KG1 (cell line): Measurements from ENCODE around the gene MYL10.

Source experiments
- DNase-seq: peaks from one replicate; lab custom pipeline; 2025; lab: John Stamatoyannopoulos, UW

MYL10 gene

DNA sequence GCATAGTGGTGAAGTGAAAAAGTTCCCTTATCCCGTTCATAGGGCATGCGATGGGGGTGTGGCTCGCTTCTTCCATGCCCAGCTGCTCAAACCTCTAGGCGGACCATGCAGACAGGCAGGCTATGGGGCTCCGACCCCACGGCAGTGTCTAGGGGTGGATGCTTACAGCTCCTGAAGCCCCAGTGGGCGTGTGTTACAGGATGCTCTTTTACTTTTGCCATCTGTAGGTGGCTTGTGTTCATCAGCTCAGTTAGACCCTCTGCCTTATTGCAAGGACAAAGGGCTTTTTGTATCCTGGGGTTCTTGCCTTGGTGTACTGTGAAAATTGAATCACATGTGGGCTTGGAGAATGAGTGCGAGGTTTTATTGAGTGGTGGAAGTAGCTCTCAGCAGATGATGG lies at the start of gene MYL10:
Gene MYL10, minus strand, starts transcription at position 126 of the 400 bp plus-strand sequence. CDS start 178 bp downstream, outside the sequence.
- DNase-seq, result no peak

DNA sequence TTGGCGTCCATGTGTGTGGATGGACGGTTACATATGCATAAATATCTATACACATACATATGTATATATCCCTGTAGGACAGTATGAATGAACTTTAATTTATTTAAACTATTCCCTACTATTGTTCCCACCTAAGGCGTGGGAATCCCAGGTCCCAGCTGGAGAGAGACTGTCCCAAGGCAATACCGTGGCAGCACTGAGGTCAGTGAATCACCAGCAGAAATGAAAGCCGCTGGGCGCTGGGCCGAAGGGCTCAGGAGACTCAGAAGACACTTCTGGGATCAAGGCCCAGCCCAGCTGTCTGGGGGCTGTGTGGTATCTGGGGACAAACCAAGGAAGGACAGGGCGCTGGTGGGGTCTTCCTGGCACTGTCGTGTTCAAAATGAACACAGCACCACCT lies 49.6 kb upstream of the MYL10 start:
- no peak for DNase-seq

DNA sequence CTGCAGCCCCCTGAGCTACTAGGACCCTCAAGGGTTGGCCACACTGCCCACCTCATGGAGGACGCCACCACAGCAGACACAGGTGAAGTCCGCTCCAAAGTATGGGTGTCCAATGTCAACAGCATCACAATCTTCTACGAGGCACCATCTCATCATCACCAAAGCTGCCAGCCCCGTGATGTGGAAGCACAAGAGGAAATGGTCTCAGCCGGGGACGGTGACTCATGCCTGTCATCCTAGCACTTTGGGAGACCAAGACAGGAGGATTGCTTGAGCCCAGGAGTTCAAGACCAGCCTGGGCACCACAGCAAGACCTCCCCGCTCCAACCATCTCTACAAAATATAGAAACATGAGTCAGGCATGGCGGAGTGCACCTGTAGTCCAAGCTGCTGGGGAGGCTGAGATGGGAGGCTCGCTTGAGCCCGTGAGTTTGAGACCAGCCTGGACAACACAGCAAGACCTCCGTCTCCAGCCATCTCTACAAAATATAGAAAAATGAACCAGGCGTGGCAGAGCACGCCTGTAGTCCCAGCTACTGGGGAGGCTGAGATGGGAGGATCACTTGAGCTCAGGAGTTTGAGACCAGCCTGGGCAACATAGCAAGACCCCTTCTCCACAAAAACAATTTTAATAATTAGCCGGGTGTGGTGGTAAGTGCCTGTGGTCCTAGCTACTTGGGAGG lies 48.8 kb upstream of the MYL10 start:
- DNase-seq, result no peak

DNA sequence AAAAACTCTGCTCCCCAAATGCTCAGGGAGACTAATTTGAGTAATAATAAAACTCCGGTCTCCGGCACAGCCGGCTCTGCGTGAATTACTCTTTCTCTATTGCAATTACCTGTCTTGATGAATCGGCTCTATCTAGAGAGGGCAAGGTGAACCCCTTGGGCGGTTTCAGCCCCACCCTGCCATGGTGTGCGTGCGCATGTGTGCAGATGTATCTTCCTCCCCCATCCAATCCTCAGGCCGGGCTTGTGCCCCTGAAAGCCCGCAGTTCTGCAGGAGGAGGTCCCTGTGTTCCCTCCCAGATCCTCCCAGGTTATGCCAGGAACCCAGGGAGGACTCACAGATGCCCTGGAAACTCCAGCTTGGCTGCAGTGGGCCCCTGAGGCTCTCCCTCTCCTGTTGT lies 48.3 kb upstream of the MYL10 start:
- no peak for DNase-seq

DNA sequence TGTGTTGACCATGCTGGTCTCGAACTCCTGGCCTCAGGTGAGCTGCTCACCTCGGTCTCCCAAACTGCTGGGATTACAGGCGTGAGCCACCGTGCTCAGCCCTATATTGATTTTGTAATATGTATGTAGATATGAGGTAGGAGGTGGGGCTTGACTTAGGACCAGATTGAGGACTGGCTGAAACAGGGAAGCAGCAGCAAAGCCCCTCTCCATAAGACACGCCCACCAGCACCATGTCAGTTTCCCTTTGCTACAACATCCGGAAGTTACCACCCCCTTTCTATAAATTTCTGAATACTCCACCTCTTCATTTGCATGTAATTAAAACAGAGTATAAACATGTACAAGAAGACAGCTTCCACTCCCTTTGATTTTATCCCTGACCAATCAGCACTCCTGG lies 47.9 kb upstream of the MYL10 start:
- DNase-seq, result no peak

DNA sequence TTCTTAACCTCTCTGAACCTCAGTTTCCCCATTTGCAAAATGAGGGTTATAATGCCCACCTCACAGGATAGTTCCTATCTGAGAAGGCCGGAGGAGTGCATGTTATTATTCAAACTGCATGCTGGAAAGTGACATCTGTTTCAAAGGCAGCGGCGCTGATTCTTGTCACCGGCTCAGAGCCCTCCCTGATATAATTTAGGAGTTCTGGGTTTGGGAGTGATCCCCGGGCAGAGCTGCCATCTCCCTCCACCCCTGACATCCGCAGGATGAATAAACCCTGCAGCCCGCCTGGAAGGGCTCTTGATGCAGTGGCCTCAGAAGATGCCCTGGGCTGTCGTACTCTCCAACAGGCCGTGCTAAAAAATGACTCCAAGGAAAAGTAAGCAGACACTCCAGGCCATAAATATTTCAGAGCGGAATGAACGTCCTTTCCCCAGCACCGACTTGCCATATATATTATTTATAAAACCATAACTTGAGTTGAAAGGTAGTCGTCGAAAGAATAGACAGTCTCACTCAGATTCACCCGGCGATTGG lies 47.0 kb upstream of the MYL10 start:
- DNase-seq, result no peak

DNA sequence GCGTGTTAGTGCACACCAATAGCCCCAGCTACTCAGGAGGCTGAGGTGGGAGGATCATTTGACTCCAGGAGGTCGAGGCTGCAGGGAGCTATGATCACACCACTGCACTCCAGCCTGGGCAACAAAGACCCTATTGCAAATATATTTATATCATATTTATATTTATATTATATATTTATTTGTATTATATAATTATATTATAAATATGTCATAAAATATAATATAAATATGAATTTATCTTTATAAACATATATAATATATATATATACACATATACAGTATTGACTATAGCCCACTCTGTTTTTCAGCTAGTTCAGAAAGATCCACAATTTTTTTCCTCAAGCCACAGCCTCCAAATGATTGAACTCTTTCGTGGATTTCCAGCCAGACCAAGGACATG lies 45.3 kb upstream of the MYL10 start:
- no peak for DNase-seq

DNA sequence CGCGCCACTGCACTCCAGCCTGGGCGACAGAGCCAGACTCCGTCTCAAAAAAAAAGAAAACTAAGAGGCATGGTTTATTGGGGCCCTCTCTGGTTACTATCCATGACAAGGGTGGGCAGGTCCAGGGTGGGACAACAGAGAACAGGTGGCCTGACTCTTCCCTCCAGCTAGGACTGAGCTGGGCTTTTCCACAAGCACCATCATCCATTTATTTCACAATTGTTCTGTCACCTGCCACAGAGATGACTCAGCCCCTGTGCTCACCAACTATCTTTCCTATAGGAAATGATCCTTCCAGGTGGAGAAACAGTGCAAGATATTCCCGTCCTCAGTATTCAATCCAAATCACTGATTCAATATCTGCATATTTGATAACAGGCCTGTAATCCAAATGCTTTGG lies 44.9 kb upstream of the MYL10 start:
- DNase-seq, result no peak

DNA sequence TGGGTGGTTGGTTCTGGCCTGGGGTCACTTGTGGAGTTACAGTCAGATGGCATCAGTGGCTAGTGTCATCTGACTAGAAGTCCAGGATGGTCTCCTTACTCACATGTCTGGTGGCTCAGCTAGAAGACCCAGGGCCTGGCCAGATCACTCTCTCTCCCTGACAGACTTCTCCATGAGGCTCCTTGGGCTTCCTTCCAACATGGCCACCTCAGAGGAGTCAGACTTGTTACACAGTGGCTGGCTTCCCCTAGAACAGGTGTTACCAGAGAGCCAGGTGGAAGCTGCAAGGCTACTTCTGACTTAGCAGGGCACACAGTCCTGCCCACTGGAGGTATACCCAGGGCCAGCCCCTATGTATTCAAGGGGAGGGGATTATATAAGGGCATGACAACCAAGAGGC lies 44.2 kb upstream of the MYL10 start:
- DNase-seq, result no peak

DNA sequence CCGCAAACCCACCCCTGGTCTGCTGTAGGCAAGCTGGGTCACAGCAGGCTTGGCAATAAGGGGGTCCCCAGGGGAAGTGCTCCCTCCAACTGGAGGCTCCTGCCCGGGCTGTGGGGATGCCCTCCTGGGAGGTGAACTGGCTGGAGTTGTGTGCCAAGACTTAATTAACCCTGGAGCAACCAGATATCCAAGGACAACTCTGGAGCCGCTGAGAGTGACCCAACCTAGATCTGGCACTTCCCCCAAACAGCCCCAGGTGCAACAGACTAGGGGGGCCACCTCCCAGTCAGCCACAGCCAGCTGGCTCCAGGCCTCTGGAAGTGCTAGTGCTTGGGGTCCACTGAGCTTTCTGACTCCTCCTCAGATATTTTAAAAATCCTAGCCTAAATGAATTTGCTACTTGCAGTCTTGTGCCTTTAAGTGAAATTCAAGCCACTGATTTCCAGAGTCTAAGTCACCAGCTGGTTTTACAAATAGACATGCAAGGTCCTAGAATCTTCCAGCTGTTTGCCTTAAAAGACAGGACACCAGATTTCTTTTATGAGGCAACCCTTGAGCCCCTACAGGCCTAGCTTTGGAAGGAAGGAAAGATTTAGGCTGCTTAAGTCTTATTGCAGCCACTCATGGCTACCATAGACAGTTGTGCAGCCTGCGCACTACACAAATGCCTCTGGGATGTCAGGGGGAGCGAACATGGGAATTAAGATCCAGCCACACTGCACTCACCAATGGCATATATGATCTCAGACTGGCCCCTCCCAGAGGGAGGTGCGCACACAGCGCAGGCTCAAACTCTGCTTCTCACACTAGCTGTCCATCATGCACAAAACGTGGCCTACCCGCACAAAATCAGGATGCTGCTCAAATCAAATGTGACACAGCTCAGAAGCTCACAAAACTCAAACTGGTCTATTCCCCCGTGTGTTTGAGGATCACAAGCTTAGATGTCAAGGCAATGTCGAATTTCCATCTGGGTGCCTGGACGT lies 42.6 kb upstream of the MYL10 start:
- DNase-seq, result no peak

DNA sequence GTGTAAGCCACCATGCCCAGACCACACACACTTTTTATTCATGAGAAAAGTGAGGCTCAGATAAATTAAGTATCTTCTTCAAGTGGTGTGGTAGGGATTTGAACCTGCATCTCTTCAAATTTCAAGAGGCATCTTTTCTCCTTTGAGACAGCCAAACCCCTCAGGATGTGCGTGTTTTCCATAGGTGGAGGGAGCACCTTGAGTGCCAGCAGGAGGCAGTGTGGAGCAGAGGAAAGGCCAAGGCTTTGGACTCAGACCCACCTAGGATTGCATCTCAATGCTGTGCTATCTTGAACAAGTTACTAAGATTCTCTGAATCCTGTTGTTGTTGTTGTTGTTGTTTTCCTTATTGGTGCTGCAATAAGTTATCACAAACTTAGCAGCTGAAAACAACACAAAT lies 40.2 kb upstream of the MYL10 start:
- no peak for DNase-seq

DNA sequence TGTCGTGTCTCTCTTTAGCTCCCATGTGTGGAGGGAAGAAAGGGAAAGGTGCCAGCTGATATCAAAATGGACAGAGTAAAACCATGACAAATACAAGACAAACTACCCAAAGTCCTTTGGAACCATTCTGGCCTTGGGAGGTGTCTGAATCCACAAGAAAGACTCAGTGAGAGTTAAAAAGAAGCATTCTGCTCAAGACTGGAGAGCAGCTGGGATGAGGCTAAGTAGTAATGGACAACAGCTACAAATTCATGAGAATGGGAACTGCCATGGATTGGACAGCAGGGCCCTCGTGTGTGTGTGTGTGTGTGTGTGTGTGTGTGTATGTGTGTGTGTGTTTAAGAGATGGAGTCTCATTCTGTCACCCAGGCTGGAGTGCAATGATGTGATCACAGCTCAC lies 39.6 kb upstream of the MYL10 start:
- DNase-seq, result no peak

DNA sequence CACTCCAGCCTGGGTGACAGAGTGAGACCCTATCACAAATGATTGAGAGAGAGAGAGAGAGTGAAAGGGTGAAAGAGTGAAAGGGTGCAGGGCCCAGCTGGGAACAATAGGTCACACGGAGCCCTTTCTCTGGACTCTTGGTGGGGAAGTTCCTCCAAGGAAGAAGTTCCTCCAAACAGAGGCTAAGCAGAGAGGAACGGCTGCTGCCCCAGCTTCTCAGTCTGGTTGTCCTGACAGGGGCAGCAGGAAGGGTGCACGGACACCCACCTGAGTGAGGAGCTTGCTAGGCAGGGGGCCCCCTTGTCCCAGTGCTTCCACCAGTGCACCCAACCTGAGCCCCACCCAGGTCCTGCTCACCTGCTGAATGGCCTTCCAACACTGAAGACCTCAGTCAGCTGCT lies 38.8 kb upstream of the MYL10 start:
- DNase-seq, result no peak

DNA sequence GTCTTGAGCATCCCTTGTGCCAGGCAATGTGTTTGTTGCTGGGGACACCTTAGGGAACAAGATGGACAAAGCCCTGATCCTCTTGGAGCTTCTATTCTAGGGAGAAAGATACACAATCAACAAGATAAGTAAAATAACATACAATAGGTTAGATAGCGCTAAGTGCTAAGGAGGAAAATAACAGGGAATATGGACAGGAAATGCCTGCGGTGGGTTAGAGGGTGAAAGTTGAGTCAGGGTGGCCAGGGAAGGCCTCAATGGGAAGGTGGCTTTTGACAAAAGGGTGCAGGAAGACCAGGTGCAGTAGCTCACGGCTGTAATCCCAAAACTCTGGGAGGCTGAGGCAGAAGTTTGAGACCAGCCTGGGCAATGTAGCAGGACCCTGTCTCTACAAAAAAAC lies 38.3 kb upstream of the MYL10 start:
- DNase-seq, result no peak

DNA sequence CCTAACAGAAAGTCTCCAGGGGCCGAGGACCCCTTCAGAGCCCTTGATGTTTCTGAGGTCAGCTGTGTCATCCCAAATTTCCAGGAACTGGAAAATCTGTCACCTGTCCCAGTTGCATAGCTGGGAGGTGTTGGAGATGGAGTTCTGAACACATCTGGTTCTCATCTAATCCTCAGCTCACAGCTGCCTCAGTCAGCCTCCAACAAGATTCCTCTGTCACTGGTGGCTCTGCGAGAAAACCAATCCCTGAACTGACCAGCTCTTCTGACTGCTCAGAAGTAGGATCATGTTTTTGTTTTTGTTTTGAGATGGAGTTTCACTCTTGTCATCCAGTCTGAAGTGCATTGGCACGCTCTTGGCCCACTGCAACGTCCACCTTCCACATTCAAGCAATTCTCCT lies 37.6 kb upstream of the MYL10 start:
- no peak for DNase-seq

DNA sequence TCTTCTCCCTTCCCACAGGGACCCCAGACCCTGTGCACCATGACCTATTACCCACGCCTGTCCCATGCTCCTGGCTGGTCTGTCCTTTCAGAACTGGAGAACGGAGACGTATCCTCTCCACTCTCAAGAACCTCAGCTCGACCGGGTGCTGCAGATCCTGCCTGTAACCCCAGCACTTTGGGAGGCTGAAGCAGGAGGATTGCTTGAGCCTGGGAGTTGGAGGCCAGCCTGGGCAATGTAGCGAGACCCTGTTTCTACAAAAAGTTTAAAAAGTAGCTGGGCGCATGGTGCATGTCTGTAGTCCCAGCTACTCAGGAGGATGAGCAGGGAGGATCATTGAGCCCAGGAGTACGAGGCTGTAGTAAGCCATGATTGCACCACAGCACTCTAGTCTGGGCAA lies 37.2 kb upstream of the MYL10 start:
- DNase-seq, result no peak

DNA sequence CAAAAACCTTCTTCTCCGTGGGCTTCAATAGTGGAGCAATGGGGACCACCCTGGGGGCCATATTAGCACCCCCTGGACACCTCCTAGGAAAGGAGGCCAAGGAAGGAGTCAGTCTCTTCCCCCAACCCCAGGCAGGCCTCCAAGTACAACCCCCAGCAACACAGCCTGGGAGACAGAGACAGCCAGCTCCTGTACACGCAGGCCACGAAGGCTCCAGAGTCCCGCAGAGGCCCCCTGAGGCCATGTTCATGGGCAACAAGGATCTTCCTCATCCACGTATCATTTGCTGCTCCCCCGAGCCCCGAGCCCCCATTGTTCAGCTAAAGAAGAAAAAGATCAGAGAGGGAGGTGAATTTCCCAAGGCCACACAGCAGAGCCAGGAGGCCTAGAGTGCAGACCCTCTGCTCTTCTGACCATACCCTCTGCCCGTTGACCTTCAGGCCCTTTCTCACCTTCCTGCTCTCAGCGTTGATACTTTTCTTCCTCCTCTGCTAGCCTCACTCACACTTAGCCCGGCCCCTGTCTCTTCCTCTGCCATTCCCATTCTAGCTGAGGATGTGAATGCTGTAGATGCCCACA lies 35.9 kb upstream of the MYL10 start:
- DNase-seq, result no peak

DNA sequence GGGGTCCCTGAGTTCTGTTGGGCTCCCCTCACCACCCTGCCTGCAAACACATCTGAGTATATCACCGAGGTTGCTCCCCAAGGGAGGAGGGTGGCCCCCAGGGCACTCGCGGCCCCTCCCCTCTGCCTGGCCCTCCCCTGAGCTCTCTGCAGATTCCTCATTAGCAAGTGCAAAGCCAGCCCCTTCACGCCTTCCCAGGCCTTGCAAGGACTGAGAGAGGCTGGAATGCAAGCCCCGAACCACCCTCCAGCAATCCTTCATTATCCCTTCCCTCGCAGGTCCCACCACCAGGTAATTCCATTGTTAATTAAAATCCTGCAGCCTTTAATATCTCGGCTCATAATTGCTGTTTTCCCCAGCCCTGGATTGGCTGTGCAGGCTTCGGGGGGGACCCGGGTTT lies 35.3 kb upstream of the MYL10 start:
- no peak for DNase-seq

DNA sequence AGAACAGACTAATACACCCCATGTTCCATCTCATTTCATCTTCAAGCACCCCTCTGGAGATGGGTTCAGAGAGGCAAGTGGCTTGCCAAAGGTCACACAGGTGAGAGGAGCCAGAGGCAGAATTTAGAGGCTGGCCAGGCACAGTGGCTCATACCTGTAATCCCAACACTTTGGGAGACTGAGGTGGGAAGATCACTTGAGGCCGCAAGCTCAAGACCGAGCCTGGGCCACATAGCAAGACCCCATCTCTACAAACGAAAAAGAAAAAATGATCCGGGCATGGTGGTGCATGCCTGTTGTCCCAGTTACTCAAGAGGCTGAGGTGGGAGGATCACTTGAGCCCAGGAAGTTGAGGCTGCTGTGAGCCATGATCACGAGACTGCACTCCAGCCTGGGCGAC lies 34.7 kb upstream of the MYL10 start:
- DNase-seq, result no peak

DNA sequence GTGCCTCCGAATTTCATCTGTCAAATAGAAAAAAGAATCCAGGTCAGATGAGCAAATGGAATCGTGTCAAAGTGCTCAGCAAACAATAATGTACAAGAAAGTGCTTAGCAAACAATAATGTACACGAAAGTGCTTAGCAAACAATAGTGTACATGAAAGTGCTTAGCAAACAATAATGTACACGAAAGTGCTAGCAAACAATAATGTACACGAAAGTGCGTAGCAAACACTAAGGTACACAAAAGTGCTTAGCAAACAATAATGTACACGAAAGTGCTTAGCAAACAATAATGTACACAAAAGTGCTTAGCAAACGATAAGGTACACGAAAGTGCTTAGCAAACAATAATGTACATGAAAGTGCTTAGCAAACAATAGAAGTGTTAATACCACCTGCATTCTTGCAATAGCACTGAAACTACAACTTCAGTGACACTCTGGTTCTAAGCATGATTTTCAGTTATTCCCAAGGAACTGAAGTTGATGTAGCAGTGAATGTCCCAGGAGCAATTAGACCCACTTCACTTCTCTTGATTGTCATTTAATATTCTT lies 33.4 kb upstream of the MYL10 start:
- DNase-seq, result no peak

DNA sequence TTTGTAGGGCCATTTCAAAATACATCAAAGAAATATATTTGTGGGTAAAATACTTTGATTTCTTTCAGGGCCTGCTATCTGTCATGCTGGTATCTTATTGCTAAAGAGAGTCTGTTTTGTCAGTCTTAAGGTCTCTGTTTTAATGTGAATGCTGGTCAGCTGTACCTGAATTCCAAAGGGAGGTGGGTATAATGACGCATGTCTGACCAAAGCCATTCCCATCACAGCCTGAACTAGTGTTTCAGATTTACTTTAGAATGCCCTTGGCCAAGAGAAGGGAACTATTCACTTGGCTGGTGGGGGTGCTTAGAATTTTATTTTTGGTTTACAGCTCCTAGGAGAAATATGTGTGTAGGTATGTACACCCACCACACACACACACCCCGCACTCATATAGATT lies 30.6 kb upstream of the MYL10 start:
- DNase-seq, result no peak

DNA sequence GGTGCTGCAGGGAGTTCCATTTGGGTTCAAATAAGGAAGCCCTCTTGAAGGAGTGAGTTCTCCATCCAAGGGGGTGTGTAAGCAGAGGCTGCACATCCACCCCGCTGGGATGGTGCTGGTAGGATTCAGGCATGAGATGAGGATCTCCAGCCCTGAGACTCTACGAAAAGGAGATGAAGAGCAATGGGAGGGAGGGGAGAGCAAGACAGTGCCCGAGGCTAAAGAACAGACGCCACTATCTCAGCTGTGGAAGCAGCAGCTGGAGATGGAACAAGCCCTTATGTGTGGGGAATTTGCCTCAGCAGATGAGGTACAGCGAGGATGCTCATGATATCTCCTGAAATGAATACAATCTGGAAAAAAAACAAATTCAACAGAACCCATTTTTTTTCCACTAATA lies 28.1 kb upstream of the MYL10 start:
- no peak for DNase-seq

DNA sequence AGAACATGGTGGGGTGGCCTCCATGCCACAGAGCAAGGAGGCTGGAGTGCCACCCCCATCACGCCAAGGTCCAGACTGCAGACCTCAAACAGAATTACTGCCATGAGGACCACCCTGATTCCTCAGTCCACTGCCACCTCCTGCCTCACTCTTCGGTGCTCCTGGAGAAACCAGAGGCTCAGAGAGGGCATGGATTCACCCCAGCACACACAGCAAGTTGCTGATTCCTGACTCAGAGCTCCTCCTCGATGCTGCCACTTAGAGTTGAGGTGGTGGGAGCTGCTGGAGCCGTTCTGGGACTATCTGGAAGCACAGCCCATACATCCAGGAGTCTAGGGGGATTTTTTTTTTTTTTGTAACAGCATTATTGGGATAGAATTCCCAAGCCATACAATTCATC lies 22.0 kb upstream of the MYL10 start:
- DNase-seq, result no peak
